Cardiac fibroblast (primary cell): ENCODE data around the gene GPR68.
"Not testable (repeated sequence)": the region's sequence is repeated elsewhere in the genome, so short reads cannot be mapped to it uniquely, and the experiment has no call there.

Experiments
- DNase-seq, 2 donors: peaks; one replicate each; pipeline versions ENCODE4 v3.0.0 to v3.0.0-alpha.2; 2010; ENCODE audit warnings: low read depth in 2 of 2
- H3K4me3 ChIP-seq, 2 donors: replicated peaks in 1 of 2; 1 replicate in 1 of 2; 2 replicates in 1 of 2; pipeline ENCODE4 v1.5.1; 2011; ENCODE audit warnings: low read depth in 2 of 2, low read length in 2 of 2, mild to moderate bottlenecking in 2 of 2, moderate library complexity in 1 of 2
- TF ChIP-seq, protein P1 (sequence below): IDR thresholded peaks from one replicate; pipeline ENCODE4 v1.5.1; 2011; ENCODE audit warnings: low read depth, mild to moderate bottlenecking, low read length, inconsistent platforms

The GPR68 gene

GRCh38 chr14:91230397-91231035, 14.0 kb downstream of the GPR68 start:
- peak in 1 of 2 donors; percentile 53 for DNase-seq
- TF ChIP-seq, protein P1, sequence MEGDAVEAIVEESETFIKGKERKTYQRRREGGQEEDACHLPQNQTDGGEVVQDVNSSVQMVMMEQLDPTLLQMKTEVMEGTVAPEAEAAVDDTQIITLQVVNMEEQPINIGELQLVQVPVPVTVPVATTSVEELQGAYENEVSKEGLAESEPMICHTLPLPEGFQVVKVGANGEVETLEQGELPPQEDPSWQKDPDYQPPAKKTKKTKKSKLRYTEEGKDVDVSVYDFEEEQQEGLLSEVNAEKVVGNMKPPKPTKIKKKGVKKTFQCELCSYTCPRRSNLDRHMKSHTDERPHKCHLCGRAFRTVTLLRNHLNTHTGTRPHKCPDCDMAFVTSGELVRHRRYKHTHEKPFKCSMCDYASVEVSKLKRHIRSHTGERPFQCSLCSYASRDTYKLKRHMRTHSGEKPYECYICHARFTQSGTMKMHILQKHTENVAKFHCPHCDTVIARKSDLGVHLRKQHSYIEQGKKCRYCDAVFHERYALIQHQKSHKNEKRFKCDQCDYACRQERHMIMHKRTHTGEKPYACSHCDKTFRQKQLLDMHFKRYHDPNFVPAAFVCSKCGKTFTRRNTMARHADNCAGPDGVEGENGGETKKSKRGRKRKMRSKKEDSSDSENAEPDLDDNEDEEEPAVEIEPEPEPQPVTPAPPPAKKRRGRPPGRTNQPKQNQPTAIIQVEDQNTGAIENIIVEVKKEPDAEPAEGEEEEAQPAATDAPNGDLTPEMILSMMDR = no peak
- no peak overlapping the region for H3K4me3 ChIP-seq

GRCh38 chr14:91229743-91230200, 14.7 kb downstream of the GPR68 start:
- no peak overlapping the region for H3K4me3 ChIP-seq
- TF ChIP-seq, protein P1 = no peak
- DNase-seq = peak in 1 of 2 donors; percentile 60

GRCh38 chr14:91229005-91229382, 15.5 kb downstream of the GPR68 start:
- no peak overlapping the region for H3K4me3 ChIP-seq
- DNase-seq = no peak
- TF ChIP-seq, protein P1 = no peak

- TF ChIP-seq, protein P1 = no peak
- peak; percentile 38 to 74 for DNase-seq
- no peak overlapping the region for H3K4me3 ChIP-seq
Measured at GRCh38 chr14:91228112-91229004, 16.1 kb downstream of the GPR68 start.

DNA sequence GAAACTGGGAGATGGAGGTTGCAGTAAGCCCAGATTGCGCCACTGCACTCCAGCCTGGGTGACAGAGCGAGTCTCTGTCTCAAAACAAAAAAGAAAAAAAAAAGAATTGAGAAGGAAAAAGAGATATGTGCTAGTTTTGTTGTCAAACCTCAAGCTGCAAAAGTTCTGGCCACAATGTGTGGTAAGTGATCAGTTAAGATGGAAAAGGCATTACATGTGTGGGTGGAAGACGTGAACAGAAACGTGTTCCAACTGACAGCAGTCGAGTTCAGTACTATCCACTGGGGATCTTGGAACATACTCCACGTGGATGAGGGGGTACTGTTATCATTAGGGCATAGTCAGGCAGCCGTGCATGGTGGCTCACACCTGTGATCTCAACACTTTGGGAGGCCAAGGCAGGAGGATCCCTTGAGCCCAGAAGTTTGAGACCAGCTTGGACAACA, 17.3 kb downstream of the GPR68 start:
- no peak overlapping the region for H3K4me3 ChIP-seq
- TF ChIP-seq, protein P1 = no peak
- DNase-seq = no peak

- not testable (repeated sequence) for H3K4me3 ChIP-seq, DNase-seq
Measured at GRCh38 chr14:91226360-91226759, 18.1 kb downstream of the GPR68 start.

DNA sequence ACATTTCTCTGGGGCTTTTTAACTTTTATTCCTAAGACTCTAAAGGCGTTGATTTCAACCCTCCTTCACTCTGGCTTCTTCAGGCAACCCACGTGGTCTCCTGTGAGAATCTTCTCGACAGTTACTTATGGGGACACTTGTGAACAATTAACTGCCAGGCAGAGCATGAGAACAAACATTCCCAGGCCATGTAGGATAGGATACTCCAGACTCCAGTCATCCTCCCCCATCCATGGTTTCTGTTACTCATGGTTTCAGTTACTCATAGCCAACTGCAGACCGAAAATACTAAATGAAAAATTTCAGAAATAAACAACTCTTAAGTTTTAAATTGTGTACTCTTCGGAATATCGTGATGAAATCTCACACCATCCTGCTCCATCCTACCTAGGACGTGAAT, 19.5 kb downstream of the GPR68 start:
- TF ChIP-seq, protein P1 = no peak
- no peak overlapping the region for H3K4me3 ChIP-seq
- no peak for DNase-seq
